ENCODE data around the gene ESPN. TPM values are rescaled to one million over a fixed set of nuclear protein-coding genes. Genes with fewer than 3 reads are reported as not detected.

The ESPN gene
- total RNA-seq, 1 experiment from 2014 or later: 8.5 TPM

DNA sequence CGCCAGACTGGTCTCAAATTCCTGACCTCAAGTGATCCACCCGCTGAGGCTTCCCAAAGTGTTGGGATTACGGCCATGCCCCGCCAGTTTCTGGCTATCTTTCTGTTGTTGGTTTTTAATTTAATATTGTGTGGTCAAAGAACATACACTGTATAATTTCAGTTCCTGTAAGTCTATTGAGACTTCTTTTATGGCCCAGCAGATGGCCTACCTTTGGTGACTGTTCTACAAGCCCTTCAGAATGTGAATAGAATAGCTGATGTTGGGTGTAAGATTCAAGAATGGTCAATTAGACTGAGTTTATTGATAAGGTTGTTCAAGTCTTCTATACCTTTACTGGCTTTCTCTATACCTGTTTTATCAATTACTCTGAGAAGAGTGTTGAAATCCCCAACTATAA lies 15.5 kb upstream of the ESPN start:
- DNase-seq (ENCODE audit: low read depth, low spot score) (no peak), ATAC-seq (no peak)
- H3K4me3 ChIP-seq (ENCODE audit: low read depth in 2 of 2, low read length in 2 of 2): no peak overlapping the region
- CTCF ChIA-PET: interaction anchor here (0.6 to 1.7 kb wide), 2 partner anchors 14 to 27 kb away, joined by 4 to 5 read pairs; no protein-coding TSS in a partner anchor
- no peaks in the 10 kb centered on the region for H3K27me3 ChIP-seq (ENCODE audit: control insufficient read depth, insufficient read depth, low read length)
- peaks cover 5% of the 10 kb centered on the region; the same call in 1 of the 2 replicates for H3K4me1 ChIP-seq (ENCODE audit: control insufficient read depth, insufficient read depth, low read length)
- no peaks in the 10 kb centered on the region for H3K36me3 ChIP-seq (ENCODE audit: control insufficient read depth, insufficient read depth, low read length)
- H3K9me3 ChIP-seq (ENCODE audit: control insufficient read depth, insufficient read depth, low read depth, low read length): no peaks in the 10 kb centered on the region
- in situ Hi-C loops (cut with HindIII; ENCODE audit: low pct_unique_long_range_greater_than_20kb, low sequenced_read_pairs) (no loop called here), intact Hi-C loops (cut with micrococcal nuclease; ENCODE audit: unreplicated experiment) (no loop called here)
- no peak overlapping the region for H3K27ac ChIP-seq (ENCODE audit: low read length)
- no TSS peak for BruUV-seq (replicated peaks)
- POLR2A ChIA-PET: no interaction called here
- TF ChIP-seq REST (IDR thresholded peaks at IDR 0.05; ENCODE audit: insufficient read depth in 1 of 2, low read depth in 2 of 2, low read length in 1 of 2): no peak
- no peak for TF ChIP-seq TCF7L2 (IDR thresholded peaks at IDR 0.05; ENCODE audit: low read depth, low read length)
- TF ChIP-seq CTCF (IDR thresholded peaks at IDR 0.05): peak; percentile 15; the same call in 1 of the 2 replicates

GRCh38 chr1:6409733-6410132 lies 14.8 kb upstream of the ESPN start:
- in situ Hi-C loops (cut with HindIII; ENCODE audit: low pct_unique_long_range_greater_than_20kb, low sequenced_read_pairs): no loop called here

More at GRCh38 chr1:6409733-6410132, 14.8 kb upstream of the ESPN start:
- DNase-seq (ENCODE audit: low read depth, low spot score) (no peak), ATAC-seq (no peak)
- peaks cover 10% of the 10 kb centered on the region for H3K4me1 ChIP-seq (ENCODE audit: control insufficient read depth, insufficient read depth, low read length)
- H3K27ac ChIP-seq (ENCODE audit: low read length): no peak overlapping the region
- CTCF ChIA-PET: interaction anchor here (0.7 to 1.7 kb wide), 2 partner anchors 14 to 112 kb away, joined by 4 to 5 read pairs; no protein-coding TSS in a partner anchor
- POLR2A ChIA-PET: no interaction called here
- H3K4me3 ChIP-seq (ENCODE audit: low read depth in 2 of 2, low read length in 2 of 2): no peak overlapping the region
- intact Hi-C loops (cut with micrococcal nuclease; ENCODE audit: unreplicated experiment): loop anchor here (5.0 kb wide), 1 partner anchor 162 kb away; no protein-coding TSS in a partner anchor
- no peaks in the 10 kb centered on the region for H3K9me3 ChIP-seq (ENCODE audit: control insufficient read depth, insufficient read depth, low read depth, low read length)
- H3K36me3 ChIP-seq (ENCODE audit: control insufficient read depth, insufficient read depth, low read length): no peaks in the 10 kb centered on the region
- TF ChIP-seq CTCF (IDR thresholded peaks at IDR 0.05) (no peak), SIN3A (IDR thresholded peaks at IDR 0.05; ENCODE audit: borderline replicate concordance, insufficient read depth, low read depth, low read length) (no peak), TCF7L2 (IDR thresholded peaks at IDR 0.05; ENCODE audit: low read depth, low read length) (no peak), REST (IDR thresholded peaks at IDR 0.05; ENCODE audit: insufficient read depth in 1 of 2, low read depth in 2 of 2, low read length in 1 of 2) (no peak), POLR2AphosphoS5 (IDR thresholded peaks at IDR 0.05; ENCODE audit: low read depth, low read length) (no peak)
- BruUV-seq (replicated peaks): no TSS peak
- no peaks in the 10 kb centered on the region for H3K27me3 ChIP-seq (ENCODE audit: control insufficient read depth, insufficient read depth, low read length)

All from Panc1 (cell line).